ENCODE data around the gene YAE1.

DNA sequence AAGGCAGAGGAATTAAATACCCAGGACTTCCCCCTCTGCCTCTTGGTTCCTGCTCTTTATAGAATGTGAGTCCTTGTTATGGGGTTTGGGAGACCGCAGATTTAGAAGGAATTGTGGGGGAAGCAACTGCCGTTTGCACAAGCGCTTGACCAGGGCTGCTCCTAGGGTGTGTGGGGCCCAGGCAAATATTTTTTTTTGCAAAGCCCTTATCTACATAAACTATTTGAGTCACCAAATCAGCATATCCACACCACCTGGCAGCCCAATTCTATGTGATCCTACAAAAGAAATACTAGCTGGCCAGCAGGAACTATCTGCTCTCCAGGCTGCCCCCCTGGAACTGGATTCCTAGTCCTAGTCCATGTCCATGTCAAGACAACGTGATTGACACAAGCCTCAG lies 33.4 kb upstream of the YAE1 start:
- TF ChIP-seq CTCF (conservative IDR thresholded peaks at IDR 0.05 in 1 of 2, IDR thresholded peaks at IDR 0.05 in 1 of 2; ENCODE audit: low read depth in 1 of 2, low read length in 2 of 2) (no peak), EZH2 (IDR thresholded peaks at IDR 0.05; ENCODE audit: low read length, missing control alignments) (no peak)

All from fibroblast of lung (primary cell).